Mesothelial cell of epicardium (in vitro differentiated cells): ENCODE data around the gene SLC38A6. TPM values are rescaled to one million over a fixed set of nuclear protein-coding genes. Genes with fewer than 3 reads are reported as not detected.

ENCODE experiments used
- DNase-seq, 2 experiments: peaks; one replicate each; pipeline ENCODE4 v3.0.0; 2021; ENCODE audit warnings: low spot score in 2 of 2; ENCODE audit not compliant: unreplicated experiment in 2 of 2
- H3K27ac Mint-ChIP-seq: 2 replicates; pipeline ENCODE4 v1.8.0; 2021; ENCODE audit warnings: mixed read lengths
- H3K27me3 Mint-ChIP-seq: 2 replicates; pipeline ENCODE4 v1.8.0; 2021; ENCODE audit warnings: low read depth, mixed read lengths
- H3K36me3 Mint-ChIP-seq: 2 replicates; pipeline ENCODE4 v1.8.0; 2021; ENCODE audit warnings: mixed read lengths
- H3K4me1 Mint-ChIP-seq: 2 replicates; pipeline ENCODE4 v1.8.0; 2021; ENCODE audit warnings: mixed read lengths
- H3K4me3 Mint-ChIP-seq: 2 replicates; pipeline ENCODE4 v1.8.0; 2021; ENCODE audit warnings: mild to moderate bottlenecking, moderate library complexity, mixed read lengths
- H3K9me3 Mint-ChIP-seq: 2 replicates; pipeline ENCODE4 v1.8.0; 2021; ENCODE audit warnings: mixed read lengths
- total RNA-seq: library from RNA; stranded (reverse); gene quantifications from 3 replicates; pipeline ENCODE4 v1.2.1, GENCODE V29; 2021
- TF ChIP-seq, protein P1 (sequence below): fragments of 200-600 bp; sonication (generic); IDR thresholded peaks from one replicate; pipeline ENCODE4 v1.5.0; 2021; ENCODE audit warnings: antibody characterized with exemption; ENCODE audit not compliant: unreplicated experiment

The SLC38A6 gene
- total RNA-seq, 1 donor from 2014 or later = 17.1 TPM

- peaks cover 11% of the 10 kb centered on the region for H3K9me3 Mint-ChIP-seq
- H3K36me3 Mint-ChIP-seq = peaks cover 6% of the 10 kb centered on the region
- TF ChIP-seq, protein P1, sequence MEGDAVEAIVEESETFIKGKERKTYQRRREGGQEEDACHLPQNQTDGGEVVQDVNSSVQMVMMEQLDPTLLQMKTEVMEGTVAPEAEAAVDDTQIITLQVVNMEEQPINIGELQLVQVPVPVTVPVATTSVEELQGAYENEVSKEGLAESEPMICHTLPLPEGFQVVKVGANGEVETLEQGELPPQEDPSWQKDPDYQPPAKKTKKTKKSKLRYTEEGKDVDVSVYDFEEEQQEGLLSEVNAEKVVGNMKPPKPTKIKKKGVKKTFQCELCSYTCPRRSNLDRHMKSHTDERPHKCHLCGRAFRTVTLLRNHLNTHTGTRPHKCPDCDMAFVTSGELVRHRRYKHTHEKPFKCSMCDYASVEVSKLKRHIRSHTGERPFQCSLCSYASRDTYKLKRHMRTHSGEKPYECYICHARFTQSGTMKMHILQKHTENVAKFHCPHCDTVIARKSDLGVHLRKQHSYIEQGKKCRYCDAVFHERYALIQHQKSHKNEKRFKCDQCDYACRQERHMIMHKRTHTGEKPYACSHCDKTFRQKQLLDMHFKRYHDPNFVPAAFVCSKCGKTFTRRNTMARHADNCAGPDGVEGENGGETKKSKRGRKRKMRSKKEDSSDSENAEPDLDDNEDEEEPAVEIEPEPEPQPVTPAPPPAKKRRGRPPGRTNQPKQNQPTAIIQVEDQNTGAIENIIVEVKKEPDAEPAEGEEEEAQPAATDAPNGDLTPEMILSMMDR = no peak
- DNase-seq = no peak
- H3K4me3 Mint-ChIP-seq = no peak overlapping the region
- H3K4me1 Mint-ChIP-seq = peaks cover 20% of the 10 kb centered on the region
- no peak overlapping the region for H3K27ac Mint-ChIP-seq
- H3K27me3 Mint-ChIP-seq = no peaks in the 10 kb centered on the region
Observed at GRCh38 chr14:61098721-61099120, 117.7 kb downstream of the SLC38A6 start.

DNA sequence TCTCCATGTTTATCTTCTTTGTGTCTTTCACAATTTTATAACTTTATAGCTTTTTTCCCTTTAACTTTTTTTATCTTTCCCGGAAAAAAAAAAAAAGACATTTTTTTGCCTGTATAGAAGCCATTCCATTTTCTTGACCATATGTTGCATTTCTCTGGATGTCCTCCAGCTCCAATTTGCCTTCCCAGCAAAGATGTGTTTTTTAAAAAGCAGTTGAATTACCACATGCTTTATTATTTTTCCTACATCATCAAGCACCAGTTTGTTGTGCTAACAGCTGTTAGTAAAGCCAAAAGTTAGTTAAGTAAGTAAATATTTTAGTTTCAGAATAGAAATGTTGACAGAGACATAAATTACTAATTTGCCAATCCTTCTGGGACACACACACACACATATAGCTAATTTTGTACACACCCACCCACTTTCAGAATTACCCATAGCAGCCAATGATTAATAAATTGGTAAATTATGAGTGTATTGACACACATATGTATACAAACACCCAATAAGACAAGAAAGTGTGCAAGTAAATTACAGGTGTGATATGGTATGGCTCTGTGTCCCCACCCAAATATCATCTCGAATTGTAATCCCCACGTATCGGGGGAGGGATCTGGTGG lies 118.3 kb downstream of the SLC38A6 start:
- no peak overlapping the region for H3K4me3 Mint-ChIP-seq
- no peak for DNase-seq
- peaks cover 6% of the 10 kb centered on the region for H3K36me3 Mint-ChIP-seq
- H3K27me3 Mint-ChIP-seq = no peaks in the 10 kb centered on the region
- peaks cover 11% of the 10 kb centered on the region for H3K9me3 Mint-ChIP-seq
- no peak overlapping the region for H3K27ac Mint-ChIP-seq
- H3K4me1 Mint-ChIP-seq = peaks cover 26% of the 10 kb centered on the region
- TF ChIP-seq, protein P1 = no peak

DNA sequence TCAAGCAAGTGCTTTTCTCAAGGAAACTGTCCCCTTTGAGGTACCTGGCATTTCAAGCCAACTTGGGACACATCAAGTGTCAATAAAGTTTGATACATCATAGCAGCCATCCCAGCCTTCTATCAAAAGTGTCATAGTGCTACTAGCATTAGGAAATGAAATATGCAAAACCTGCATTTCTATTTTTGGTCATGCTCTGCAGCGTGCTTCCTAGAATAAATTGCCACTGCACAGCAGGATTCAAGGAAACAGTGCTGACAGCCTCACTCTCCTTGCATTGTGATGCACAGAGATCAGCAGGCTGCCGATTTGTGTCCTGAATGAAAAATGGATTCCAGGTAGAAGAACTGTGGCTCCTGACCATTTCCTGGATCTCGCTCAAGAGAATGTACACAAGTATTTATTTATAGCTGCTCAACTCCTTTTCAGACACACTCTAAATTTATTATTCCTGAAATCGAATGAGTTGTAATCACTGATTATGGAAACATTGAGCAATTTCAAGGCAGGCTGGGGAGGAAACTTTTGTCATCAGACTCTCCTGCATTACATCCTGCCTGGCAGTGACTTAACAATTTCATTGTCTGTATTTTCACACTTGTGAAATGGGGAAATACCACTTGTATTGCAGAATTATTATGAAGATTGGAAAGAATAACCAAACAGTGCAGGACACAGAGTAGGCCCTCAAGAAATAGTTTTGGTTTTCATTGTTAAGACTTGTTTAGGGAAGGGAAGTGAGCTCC lies 120.9 kb downstream of the SLC38A6 start:
- H3K27ac Mint-ChIP-seq = peak overlapping the region; percentile 66
- no peak for DNase-seq
- no peak overlapping the region for H3K4me3 Mint-ChIP-seq
- peaks cover 1% of the 10 kb centered on the region for H3K9me3 Mint-ChIP-seq
- H3K27me3 Mint-ChIP-seq = no peaks in the 10 kb centered on the region
- TF ChIP-seq, protein P1 = no peak
- H3K4me1 Mint-ChIP-seq = peaks cover 28% of the 10 kb centered on the region
- no peaks in the 10 kb centered on the region for H3K36me3 Mint-ChIP-seq

Other genes with a start within 250 kb of the SLC38A6 start
- gene MNAT1, start 246.5 kb upstream of the SLC38A6 start, total RNA-seq = 40.4 to 44.1 TPM (median 41.5 TPM) in 3 replicates
- gene TRMT5, start 166 bp upstream of the SLC38A6 start, total RNA-seq = 15.0 to 19.1 TPM (median 16.2 TPM) in 3 replicates